ENCODE measurements around the gene SPRED2.

GRCh38 chr2:65261676-65262075 is 170.7 kb downstream of the SPRED2 start:
- TF ChIP-seq POLR2A (IDR thresholded peaks at IDR 0.05) = no peak
- no peak for TF ChIP-seq CTCF (IDR thresholded peaks at IDR 0.05)

All from esophagus squamous epithelium (tissue), 4 donors.